Measurements from ENCODE around the gene HLA-DQA2.
A peak's percentile ranks its signal among the peaks of the same experiment; 100 is the strongest.

The HLA-DQA2 gene

GRCh38 chr6:32785781-32786533 is 44.8 kb downstream of the HLA-DQA2 start:
- DNase-seq: peak; percentile 43 to 77
- Histone ChIP-seq H3K18ac (ENCODE audit: low read length) (no peak overlapping the region), H4K12ac (ENCODE audit: low read depth, low read length) (no peak overlapping the region), H4K8ac (ENCODE audit: low read depth, low read length) (no peak overlapping the region), H2BK5ac (ENCODE audit: low read depth, low read length, poor library complexity) (no peak overlapping the region), H3K27me3 (ENCODE audit: insufficient read depth, low read length) (no peaks in the 10 kb centered on the region), H3K27ac (ENCODE audit: low read depth, low read length) (no peak overlapping the region), H3K9me3 (ENCODE audit: insufficient read depth, low read depth, low read length) (no peaks in the 10 kb centered on the region), H3K4ac (ENCODE audit: low read depth, low read length) (no peak overlapping the region), H2BK120ac (ENCODE audit: insufficient read depth, low read length, poor library complexity) (no peak overlapping the region), H2AK5ac (ENCODE audit: low read length) (no peak overlapping the region), H3K23ac (ENCODE audit: low read length) (no peak overlapping the region), H3K79me2 (ENCODE audit: control insufficient read depth, insufficient read depth, low read length, poor library complexity) (no peaks in the 10 kb centered on the region), H3K4me2 (ENCODE audit: low read length) (no peak overlapping the region), H3K14ac (ENCODE audit: low read length) (no peak overlapping the region), H3K9ac (ENCODE audit: low read length) (no peak overlapping the region), H2BK12ac (ENCODE audit: low read length) (no peak overlapping the region), H3K4me1 (ENCODE audit: control insufficient read depth in 1 of 2, insufficient read depth in 2 of 2, low read length in 2 of 2) (no peaks in the 10 kb centered on the region), H3K79me1 (ENCODE audit: low read length) (no peaks in the 10 kb centered on the region), H2AFZ (ENCODE audit: insufficient read depth, low read length, poor library complexity) (no peak overlapping the region), H3K4me3 (ENCODE audit: low read depth, low read length) (no peak overlapping the region), H3K36me3 (ENCODE audit: control insufficient read depth in 1 of 2, insufficient read depth in 2 of 2, low read length in 2 of 2) (no peaks in the 10 kb centered on the region), H4K91ac (ENCODE audit: low read depth, low read length) (no peak overlapping the region)
- no CpG with 5 or more reads among the region's 5 CpGs for WGBS (ENCODE audit: extremely low coverage, insufficient coverage, insufficient read length)

DNA sequence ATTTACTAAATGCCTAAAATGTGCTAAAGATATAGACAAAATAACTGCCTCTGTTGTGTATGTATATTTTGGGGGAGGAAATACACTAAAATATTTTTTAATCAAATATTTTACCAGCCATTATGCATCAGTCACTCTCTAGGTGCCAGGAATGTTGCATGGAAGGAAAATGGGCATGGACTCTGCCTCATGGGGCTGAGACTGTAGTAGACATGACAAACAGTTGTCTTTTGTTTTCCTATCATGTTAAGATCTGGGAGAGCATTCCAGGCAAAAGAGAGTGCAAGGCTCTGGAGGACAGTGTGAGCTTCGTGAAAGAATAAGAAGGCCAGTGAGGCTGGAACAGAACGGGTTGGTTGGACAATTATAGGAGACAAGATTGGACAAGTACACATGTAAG is 49.1 kb downstream of the HLA-DQA2 start:
- Histone ChIP-seq H4K12ac (ENCODE audit: low read depth, low read length) (no peak overlapping the region), H3K9me3 (ENCODE audit: insufficient read depth, low read depth, low read length) (no peaks in the 10 kb centered on the region), H2AFZ (ENCODE audit: insufficient read depth, low read length, poor library complexity) (no peak overlapping the region), H2BK12ac (ENCODE audit: low read length) (no peak overlapping the region), H3K79me1 (ENCODE audit: low read length) (no peaks in the 10 kb centered on the region), H3K4ac (ENCODE audit: low read depth, low read length) (no peak overlapping the region), H3K9ac (ENCODE audit: low read length) (no peak overlapping the region), H3K27me3 (ENCODE audit: insufficient read depth, low read length) (no peaks in the 10 kb centered on the region), H3K14ac (ENCODE audit: low read length) (no peak overlapping the region), H2BK5ac (ENCODE audit: low read depth, low read length, poor library complexity) (no peak overlapping the region), H3K4me3 (ENCODE audit: low read depth, low read length) (no peak overlapping the region), H2AK5ac (ENCODE audit: low read length) (no peak overlapping the region), H3K4me1 (ENCODE audit: control insufficient read depth in 1 of 2, insufficient read depth in 2 of 2, low read length in 2 of 2) (no peaks in the 10 kb centered on the region), H4K91ac (ENCODE audit: low read depth, low read length) (no peak overlapping the region), H4K8ac (ENCODE audit: low read depth, low read length) (no peak overlapping the region), H3K36me3 (ENCODE audit: control insufficient read depth in 1 of 2, insufficient read depth in 2 of 2, low read length in 2 of 2) (no peaks in the 10 kb centered on the region), H3K23ac (ENCODE audit: low read length) (no peak overlapping the region), H3K27ac (ENCODE audit: low read depth, low read length) (no peak overlapping the region), H2BK120ac (ENCODE audit: insufficient read depth, low read length, poor library complexity) (no peak overlapping the region), H3K79me2 (ENCODE audit: control insufficient read depth, insufficient read depth, low read length, poor library complexity) (no peaks in the 10 kb centered on the region), H3K18ac (ENCODE audit: low read length) (no peak overlapping the region), H3K4me2 (ENCODE audit: low read length) (no peak overlapping the region)
- peak; percentile 54 to 57 for DNase-seq
- no CpG with 5 or more reads among the region's 2 CpGs for WGBS (ENCODE audit: extremely low coverage, insufficient coverage, insufficient read length)

DNA sequence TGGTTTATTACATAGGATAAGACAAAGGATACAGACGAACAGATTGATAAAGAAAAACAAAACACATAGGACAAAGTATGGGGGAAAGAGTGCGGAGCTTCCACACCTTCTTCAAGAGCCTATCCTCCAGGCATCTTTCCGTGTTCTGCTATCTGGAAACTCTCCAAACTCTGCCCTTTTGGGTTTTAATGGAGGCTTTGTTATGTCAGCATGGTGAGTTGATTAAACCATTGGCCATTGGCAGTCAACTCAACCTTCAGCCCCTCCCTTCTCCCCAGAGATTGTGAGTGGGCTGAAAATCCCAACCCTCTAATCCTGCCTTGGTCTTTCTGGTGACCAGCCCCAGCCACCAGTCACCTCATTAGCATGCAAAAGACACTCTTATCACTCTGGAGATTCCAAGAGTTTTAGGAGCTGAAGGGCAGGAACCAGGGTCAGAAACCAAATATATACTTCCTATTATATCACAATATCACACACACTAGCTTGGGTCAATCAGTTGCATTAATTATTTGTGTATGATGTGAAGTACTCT is 51.8 kb downstream of the HLA-DQA2 start:
- Histone ChIP-seq H3K4me1 (ENCODE audit: control insufficient read depth in 1 of 2, insufficient read depth in 2 of 2, low read length in 2 of 2) (peaks cover 0 to 7% of the 10 kb centered on the region in 2 experiments), H3K9me3 (ENCODE audit: insufficient read depth, low read depth, low read length) (no peaks in the 10 kb centered on the region), H2AFZ (ENCODE audit: insufficient read depth, low read length, poor library complexity) (no peak overlapping the region), H3K23ac (ENCODE audit: low read length) (no peak overlapping the region), H2BK120ac (ENCODE audit: insufficient read depth, low read length, poor library complexity) (no peak overlapping the region), H3K4me2 (ENCODE audit: low read length) (no peak overlapping the region), H4K8ac (ENCODE audit: low read depth, low read length) (no peak overlapping the region), H3K79me2 (ENCODE audit: control insufficient read depth, insufficient read depth, low read length, poor library complexity) (no peaks in the 10 kb centered on the region), H3K27ac (ENCODE audit: low read depth, low read length) (no peak overlapping the region), H3K27me3 (ENCODE audit: insufficient read depth, low read length) (no peaks in the 10 kb centered on the region), H3K14ac (ENCODE audit: low read length) (no peak overlapping the region), H3K9ac (ENCODE audit: low read length) (no peak overlapping the region), H4K91ac (ENCODE audit: low read depth, low read length) (no peak overlapping the region), H2BK5ac (ENCODE audit: low read depth, low read length, poor library complexity) (no peak overlapping the region), H4K12ac (ENCODE audit: low read depth, low read length) (no peak overlapping the region), H3K18ac (ENCODE audit: low read length) (no peak overlapping the region), H3K36me3 (ENCODE audit: control insufficient read depth in 1 of 2, insufficient read depth in 2 of 2, low read length in 2 of 2) (no peaks in the 10 kb centered on the region), H3K4ac (ENCODE audit: low read depth, low read length) (no peak overlapping the region), H3K4me3 (ENCODE audit: low read depth, low read length) (no peak overlapping the region), H2AK5ac (ENCODE audit: low read length) (no peak overlapping the region), H2BK12ac (ENCODE audit: low read length) (no peak overlapping the region), H3K79me1 (ENCODE audit: low read length) (no peaks in the 10 kb centered on the region)
- no peak for DNase-seq
- no CpG with 5 or more reads among the region's 3 CpGs for WGBS (ENCODE audit: extremely low coverage, insufficient coverage, insufficient read length)

- Histone ChIP-seq H3K27me3 (ENCODE audit: insufficient read depth, low read length) (no peaks in the 10 kb centered on the region), H2BK120ac (ENCODE audit: insufficient read depth, low read length, poor library complexity) (no peak overlapping the region), H3K4me3 (ENCODE audit: low read depth, low read length) (no peak overlapping the region), H2AK5ac (ENCODE audit: low read length) (no peak overlapping the region), H3K4ac (ENCODE audit: low read depth, low read length) (no peak overlapping the region), H3K4me2 (ENCODE audit: low read length) (no peak overlapping the region), H2BK5ac (ENCODE audit: low read depth, low read length, poor library complexity) (no peak overlapping the region), H3K79me2 (ENCODE audit: control insufficient read depth, insufficient read depth, low read length, poor library complexity) (no peaks in the 10 kb centered on the region), H3K23ac (ENCODE audit: low read length) (no peak overlapping the region), H3K27ac (ENCODE audit: low read depth, low read length) (no peak overlapping the region), H3K36me3 (ENCODE audit: control insufficient read depth in 1 of 2, insufficient read depth in 2 of 2, low read length in 2 of 2) (no peaks in the 10 kb centered on the region), H3K18ac (ENCODE audit: low read length) (no peak overlapping the region), H3K9me3 (ENCODE audit: insufficient read depth, low read depth, low read length) (no peaks in the 10 kb centered on the region), H4K8ac (ENCODE audit: low read depth, low read length) (no peak overlapping the region), H3K79me1 (ENCODE audit: low read length) (no peaks in the 10 kb centered on the region), H2AFZ (ENCODE audit: insufficient read depth, low read length, poor library complexity) (no peak overlapping the region), H4K12ac (ENCODE audit: low read depth, low read length) (no peak overlapping the region), H2BK12ac (ENCODE audit: low read length) (no peak overlapping the region), H4K91ac (ENCODE audit: low read depth, low read length) (no peak overlapping the region), H3K9ac (ENCODE audit: low read length) (no peak overlapping the region), H3K14ac (ENCODE audit: low read length) (no peak overlapping the region), H3K4me1 (ENCODE audit: control insufficient read depth in 1 of 2, insufficient read depth in 2 of 2, low read length in 2 of 2) (peaks cover 0 to 7% of the 10 kb centered on the region in 2 experiments)
- no CpG with 5 or more reads among the region's 2 CpGs for WGBS (ENCODE audit: extremely low coverage, insufficient coverage, insufficient read length)
- no peak for DNase-seq
Observed at GRCh38 chr6:32794510-32794909, 53.3 kb downstream of the HLA-DQA2 start.

Data from trophoblast cell (in vitro differentiated cells and primary cell).